A673 (cell line): ENCODE data around the gene IVNS1ABP. TPM values are rescaled to one million over a fixed set of nuclear protein-coding genes. Genes with fewer than 3 reads are reported as not detected.

ENCODE experiments used
- BruUV-seq: library from RNA; stranded (reverse); fragments of 400-500 nt; replicated peaks from 2 replicates; lab custom pipeline; 2021; lab: Mats Ljungman, UMichigan
- CTCF ChIA-PET: fragments of 300-600 bp; sonication (Branson Sonifier 250); formaldehyde crosslinking; loops from one replicate; lab custom pipeline; 2022; ENCODE audit warnings: antibody characterized with exemption; lab: Charles Lee
- POLR2A ChIA-PET: fragments of 300-600 bp; sonication (Branson Sonifier 250); formaldehyde crosslinking; loops from one replicate; lab custom pipeline; 2022; ENCODE audit warnings: antibody characterized with exemption; ENCODE audit not compliant: low non-redundant PET; lab: Charles Lee
- DNase-seq: peaks from one replicate; pipeline ENCODE4 v3.0.0-alpha.2; 2015; ENCODE audit warnings: low spot score
- H3K27ac ChIP-seq: fragments of 200-600 bp; sonication (generic); 2 replicates; pipeline ENCODE4 v1.5.1; 2016; ENCODE audit warnings: mixed run types, low read depth, mild to moderate bottlenecking, mixed read lengths, antibody characterized with exemption, low read length; ENCODE audit not compliant: poor library complexity, severe bottlenecking
- H3K27me3 ChIP-seq: fragments of 200-600 bp; sonication (generic); replicated peaks from 2 replicates; pipeline ENCODE4 v1.6.1; 2017; ENCODE audit warnings: mixed run types, low read depth, mild to moderate bottlenecking, mixed read lengths, antibody characterized with exemption, low read length; ENCODE audit not compliant: insufficient read depth, poor library complexity
- H3K36me3 ChIP-seq: fragments of 200-600 bp; sonication (generic); 2 replicates; pipeline ENCODE4 v1.6.1; 2016; ENCODE audit warnings: mixed run types, mild to moderate bottlenecking, mixed read lengths, antibody characterized with exemption, low read length; ENCODE audit not compliant: insufficient read depth, poor library complexity, severe bottlenecking
- H3K4me1 ChIP-seq: fragments of 200-600 bp; sonication (generic); 2 replicates; pipeline ENCODE4 v1.6.1; 2017; ENCODE audit warnings: mixed run types, mild to moderate bottlenecking, mixed read lengths, antibody characterized with exemption, low read length; ENCODE audit not compliant: insufficient read depth, poor library complexity, severe bottlenecking
- H3K4me3 ChIP-seq: fragments of 200-600 bp; sonication (generic); 2 replicates; pipeline ENCODE4 v1.5.1; 2016; ENCODE audit warnings: low read depth, mixed run types, mild to moderate bottlenecking, mixed read lengths, low read length; ENCODE audit not compliant: poor library complexity, severe bottlenecking
- H3K9me3 ChIP-seq: fragments of 200-600 bp; sonication (generic); 2 replicates; pipeline ENCODE4 v1.6.1; 2016; ENCODE audit warnings: mixed run types, low read depth, mild to moderate bottlenecking, mixed read lengths, antibody characterized with exemption, low read length; ENCODE audit not compliant: poor library complexity, severe bottlenecking
- CTCF ChIP-seq: fragments of 300-800, 200-600 bp; sonication (generic); conservative IDR thresholded peaks from 2 replicates; pipeline ENCODE4 v1.5.1; 2017; ENCODE audit warnings: low read depth, mild to moderate bottlenecking, antibody characterized with exemption, low read length, moderate library complexity, mixed read lengths
- EZH2 ChIP-seq: fragments of 200-600 bp; sonication (generic); IDR thresholded peaks from 2 replicates; pipeline ENCODE4 v1.6.1; 2017; ENCODE audit warnings: borderline replicate concordance, low read depth, mild to moderate bottlenecking, mixed read lengths, antibody characterized with exemption, low read length; ENCODE audit not compliant: poor library complexity, severe bottlenecking
- intact Hi-C: fragments of 100-400 bp; cut with micrococcal nuclease; formaldehyde crosslinking; loops from one replicate; pipeline ENCODE4 v1.10.0; 2022; ENCODE audit not compliant: unreplicated experiment
- total RNA-seq: library from RNA; stranded (reverse); gene quantifications from 2 replicates; pipeline ENCODE4 v1.2.3, GENCODE V29; 2021

IVNS1ABP gene
- total RNA-seq, 1 experiment from 2014 or later = 221 TPM

DNA sequence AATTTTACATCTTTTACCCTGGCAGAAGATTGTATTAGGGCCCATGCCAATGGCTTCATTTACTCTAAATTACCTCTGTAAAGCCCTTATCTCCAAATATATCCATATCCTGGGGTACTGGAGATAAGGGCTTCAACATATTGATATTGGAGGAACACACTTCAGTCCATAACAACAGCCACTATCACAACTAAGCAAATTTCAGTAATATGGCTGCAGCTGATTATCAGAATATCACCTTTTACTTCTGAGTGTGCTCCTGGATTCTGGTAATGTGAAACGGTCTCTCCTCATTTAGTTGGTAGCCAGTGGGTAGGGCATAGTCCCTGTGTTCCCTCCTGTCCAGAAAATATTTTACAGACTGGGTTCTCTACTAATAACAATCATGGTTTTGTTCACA is 53.3 kb downstream of the IVNS1ABP start:
- DNase-seq = no peak
- TF ChIP-seq CTCF (no peak), EZH2 (no peak)
- Histone ChIP-seq H3K27me3 (no peaks in the 10 kb centered on the region), H3K36me3 (no peaks in the 10 kb centered on the region), H3K9me3 (no peaks in the 10 kb centered on the region), H3K4me3 (no peak overlapping the region), H3K4me1 (peaks cover 3% of the 10 kb centered on the region), H3K27ac (no peak overlapping the region)
- CTCF ChIA-PET = no interaction called here
- BruUV-seq = no TSS peak
- POLR2A ChIA-PET = no interaction called here
- intact Hi-C loops = no loop called here

- Histone ChIP-seq H3K27me3 (no peaks in the 10 kb centered on the region), H3K4me3 (no peak overlapping the region), H3K27ac (no peak overlapping the region), H3K36me3 (no peaks in the 10 kb centered on the region), H3K9me3 (no peaks in the 10 kb centered on the region), H3K4me1 (peaks cover 3% of the 10 kb centered on the region)
- BruUV-seq = no TSS peak
- no peak for DNase-seq
- CTCF ChIA-PET = no interaction called here
- TF ChIP-seq EZH2 (no peak), CTCF (no peak)
- intact Hi-C loops = no loop called here
- POLR2A ChIA-PET = no interaction called here
Observed at GRCh38 chr1:185263292-185263691, 53.8 kb downstream of the IVNS1ABP start.

- Histone ChIP-seq H3K27me3 (no peaks in the 10 kb centered on the region), H3K27ac (no peak overlapping the region), H3K36me3 (no peaks in the 10 kb centered on the region), H3K4me3 (no peak overlapping the region), H3K4me1 (peaks cover 2% of the 10 kb centered on the region), H3K9me3 (no peaks in the 10 kb centered on the region)
- POLR2A ChIA-PET = no interaction called here
- CTCF ChIA-PET = no interaction called here
- BruUV-seq = no TSS peak
- no peak for DNase-seq
- TF ChIP-seq CTCF = no peak
- no peak for TF ChIP-seq EZH2
- intact Hi-C loops = no loop called here
Observed at GRCh38 chr1:185262151-185262550, 54.9 kb downstream of the IVNS1ABP start.
